ENCODE measurements around the gene STBD1.
A peak's percentile ranks its signal among the peaks of the same experiment; 100 is the strongest.
"Not testable (repeated sequence)": the region's sequence is repeated elsewhere in the genome, so short reads cannot be mapped to it uniquely, and the experiment has no call there.

STBD1 gene

DNA sequence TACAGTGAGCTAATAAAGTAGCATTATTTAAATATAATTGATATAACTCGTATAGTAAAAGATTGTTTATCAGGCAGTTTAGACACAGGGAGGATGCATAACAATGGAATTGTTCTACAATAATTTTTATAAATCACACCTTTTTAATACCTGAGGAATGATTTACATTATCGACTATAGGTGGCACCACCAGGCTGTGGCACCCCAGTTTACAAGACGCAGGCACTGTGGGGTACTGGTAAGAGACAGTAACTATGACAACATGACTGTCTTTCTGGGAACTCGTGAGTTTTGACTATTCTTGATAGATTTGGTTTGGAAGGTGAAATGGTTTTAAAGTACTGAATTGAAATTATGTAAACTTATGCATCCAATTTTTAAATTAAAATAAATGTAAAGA lies 27.1 kb upstream of the STBD1 start:
- H3K9ac ChIP-seq (ENCODE audit: low read length): no peak overlapping the region
- TF ChIP-seq, protein P1, sequence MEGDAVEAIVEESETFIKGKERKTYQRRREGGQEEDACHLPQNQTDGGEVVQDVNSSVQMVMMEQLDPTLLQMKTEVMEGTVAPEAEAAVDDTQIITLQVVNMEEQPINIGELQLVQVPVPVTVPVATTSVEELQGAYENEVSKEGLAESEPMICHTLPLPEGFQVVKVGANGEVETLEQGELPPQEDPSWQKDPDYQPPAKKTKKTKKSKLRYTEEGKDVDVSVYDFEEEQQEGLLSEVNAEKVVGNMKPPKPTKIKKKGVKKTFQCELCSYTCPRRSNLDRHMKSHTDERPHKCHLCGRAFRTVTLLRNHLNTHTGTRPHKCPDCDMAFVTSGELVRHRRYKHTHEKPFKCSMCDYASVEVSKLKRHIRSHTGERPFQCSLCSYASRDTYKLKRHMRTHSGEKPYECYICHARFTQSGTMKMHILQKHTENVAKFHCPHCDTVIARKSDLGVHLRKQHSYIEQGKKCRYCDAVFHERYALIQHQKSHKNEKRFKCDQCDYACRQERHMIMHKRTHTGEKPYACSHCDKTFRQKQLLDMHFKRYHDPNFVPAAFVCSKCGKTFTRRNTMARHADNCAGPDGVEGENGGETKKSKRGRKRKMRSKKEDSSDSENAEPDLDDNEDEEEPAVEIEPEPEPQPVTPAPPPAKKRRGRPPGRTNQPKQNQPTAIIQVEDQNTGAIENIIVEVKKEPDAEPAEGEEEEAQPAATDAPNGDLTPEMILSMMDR (IDR thresholded peaks at IDR 0.05; ENCODE audit: low read depth, low read length): peak; percentile 57
- TF ChIP-seq EZH2phosphoT487 (IDR thresholded peaks at IDR 0.05; ENCODE audit: low read depth): no peak
- H3K9me3 ChIP-seq (ENCODE audit: insufficient read depth, low read length): no peaks in the 10 kb centered on the region
- peaks cover 14% of the 10 kb centered on the region; the same call in 1 of the 2 replicates for H3K27me3 ChIP-seq (ENCODE audit: low read depth, low read length)
- H3K79me2 ChIP-seq (ENCODE audit: low read length): no peaks in the 10 kb centered on the region
- no peak overlapping the region for H3K27ac ChIP-seq (ENCODE audit: low read length)
- no peak overlapping the region for H3K4me3 ChIP-seq (ENCODE audit: low read length)
- H3K4me2 ChIP-seq (ENCODE audit: low read length): no peak overlapping the region
- H2AFZ ChIP-seq (ENCODE audit: low read depth, low read length): no peak overlapping the region
- no peaks in the 10 kb centered on the region for H3K36me3 ChIP-seq (replicated peaks; ENCODE audit: low read depth, low read length)
- no peaks in the 10 kb centered on the region for H3K4me1 ChIP-seq (ENCODE audit: low read length)
- H4K20me1 ChIP-seq (ENCODE audit: insufficient read depth, low read length): no peaks in the 10 kb centered on the region

DNA sequence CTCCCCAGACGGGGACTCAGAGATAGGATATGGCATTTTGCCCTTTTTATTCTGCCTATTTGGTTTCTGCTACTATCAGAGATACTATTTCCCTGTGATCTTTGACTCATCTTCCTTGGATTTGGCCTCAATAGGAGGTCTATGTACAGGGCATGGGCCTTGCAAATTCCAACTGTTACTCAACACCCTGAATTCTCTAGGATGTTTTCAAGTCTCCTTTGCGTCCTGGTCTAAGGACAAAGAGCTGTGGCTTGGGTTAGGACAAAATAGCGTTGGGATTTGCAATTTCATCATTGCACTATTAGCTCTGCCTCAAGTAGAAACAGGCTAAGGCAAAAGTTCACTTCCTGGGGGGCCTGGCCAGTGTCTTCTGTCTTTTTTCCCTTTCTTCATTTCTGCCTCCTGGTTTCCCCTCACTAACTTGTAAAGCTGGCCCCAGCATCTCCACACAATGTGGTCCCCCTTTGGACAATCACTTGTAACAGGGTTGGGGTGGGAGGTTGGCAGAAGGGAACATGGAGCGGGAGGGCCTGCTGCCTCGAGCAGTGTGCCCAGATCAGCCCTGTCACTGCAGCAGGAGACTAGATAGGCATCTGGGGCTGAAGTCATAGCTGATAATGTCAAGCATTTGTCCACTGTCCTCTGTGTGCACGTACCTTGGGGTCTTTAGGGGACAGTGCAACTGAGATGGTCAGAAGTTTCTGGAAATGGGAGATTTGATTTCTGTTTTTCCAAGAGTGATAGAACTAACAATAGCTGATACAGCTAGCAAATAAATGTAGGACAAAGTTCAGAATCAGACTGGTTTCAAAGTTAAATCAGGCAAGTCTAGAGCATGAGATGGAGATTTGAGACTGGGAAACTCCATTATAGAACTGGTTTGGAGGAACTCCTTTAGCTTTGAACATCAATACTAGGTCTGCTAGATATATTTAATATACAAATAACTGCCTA lies 25.8 kb upstream of the STBD1 start:
- Histone ChIP-seq H4K20me1 (ENCODE audit: insufficient read depth, low read length) (no peaks in the 10 kb centered on the region), H3K27ac (ENCODE audit: low read length) (no peak overlapping the region), H3K4me2 (ENCODE audit: low read length) (no peak overlapping the region), H3K36me3 (replicated peaks; ENCODE audit: low read depth, low read length) (no peaks in the 10 kb centered on the region), H3K27me3 (ENCODE audit: low read depth, low read length) (peaks cover 14% of the 10 kb centered on the region; the same call in 1 of the 2 replicates), H3K9ac (ENCODE audit: low read length) (no peak overlapping the region), H3K4me3 (ENCODE audit: low read length) (no peak overlapping the region), H3K79me2 (ENCODE audit: low read length) (no peaks in the 10 kb centered on the region), H3K4me1 (ENCODE audit: low read length) (no peaks in the 10 kb centered on the region), H2AFZ (ENCODE audit: low read depth, low read length) (no peak overlapping the region), H3K9me3 (ENCODE audit: insufficient read depth, low read length) (no peaks in the 10 kb centered on the region)
- no peak for TF ChIP-seq EZH2phosphoT487 (IDR thresholded peaks at IDR 0.05; ENCODE audit: low read depth)
- TF ChIP-seq, protein P1 (IDR thresholded peaks at IDR 0.05; ENCODE audit: low read depth, low read length): no peak

DNA sequence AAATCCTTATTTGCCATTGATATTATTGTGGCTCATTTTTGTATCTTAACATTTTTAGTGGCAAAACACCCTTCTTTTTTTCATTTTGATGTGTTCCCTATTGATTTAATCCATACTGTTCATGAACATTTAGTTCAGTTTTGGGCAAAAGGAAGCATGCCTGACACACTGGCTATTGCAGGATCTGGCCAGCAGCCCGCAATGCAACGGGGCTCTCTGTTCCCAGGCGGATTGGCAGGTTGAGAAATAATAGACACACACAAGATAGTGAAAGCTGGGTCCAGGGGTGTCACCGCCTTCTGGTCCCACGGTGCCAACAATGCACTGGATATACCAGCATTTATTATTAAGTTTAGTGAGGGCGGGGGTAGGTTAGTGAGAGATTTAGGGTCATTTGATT lies 24.9 kb upstream of the STBD1 start:
- peaks cover 14% of the 10 kb centered on the region; the same call in 1 of the 2 replicates for H3K27me3 ChIP-seq (ENCODE audit: low read depth, low read length)
- not testable (repeated sequence) for H2AFZ ChIP-seq (ENCODE audit: low read depth, low read length); H3K4me3 ChIP-seq (ENCODE audit: low read length); H3K4me1 ChIP-seq (ENCODE audit: low read length); H3K9ac ChIP-seq (ENCODE audit: low read length); H3K27ac ChIP-seq (ENCODE audit: low read length); H3K9me3 ChIP-seq (ENCODE audit: insufficient read depth, low read length); H3K36me3 ChIP-seq (replicated peaks; ENCODE audit: low read depth, low read length); H3K79me2 ChIP-seq (ENCODE audit: low read length); H4K20me1 ChIP-seq (ENCODE audit: insufficient read depth, low read length); H3K4me2 ChIP-seq (ENCODE audit: low read length)

DNA sequence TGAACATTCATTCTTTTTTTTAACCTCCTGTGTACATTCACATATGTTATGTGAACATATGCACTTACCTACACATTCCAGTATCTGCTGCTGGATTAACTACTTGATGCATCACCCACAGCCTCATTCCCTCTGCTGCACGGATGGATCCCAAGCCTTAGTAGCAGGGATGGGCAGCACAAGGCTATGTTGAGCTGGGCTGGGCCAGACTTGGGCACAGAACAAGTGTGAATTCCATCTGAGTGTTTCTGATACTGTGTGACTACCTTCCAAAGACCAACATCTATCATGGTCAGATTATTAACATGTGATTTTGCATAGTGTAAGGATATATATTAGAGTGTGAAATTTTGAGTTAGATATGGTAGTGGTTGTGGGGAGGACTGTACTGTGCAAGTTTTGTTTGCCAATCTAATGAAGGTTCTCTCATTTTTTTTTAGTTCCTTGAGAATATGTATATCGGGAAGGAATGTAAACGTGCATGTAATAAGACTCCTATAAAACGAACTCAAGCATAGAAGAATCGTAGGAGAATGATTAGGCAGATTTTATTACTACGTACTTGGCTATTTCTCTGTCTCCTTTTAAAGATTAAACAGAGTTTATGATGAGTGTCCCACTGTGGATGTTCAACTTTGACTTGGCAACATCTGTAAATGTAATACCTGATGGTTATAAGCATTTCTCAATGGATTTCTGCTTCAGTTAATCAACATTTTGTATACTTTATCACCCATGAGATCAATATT lies 23.4 kb upstream of the STBD1 start:
- Histone ChIP-seq H3K27me3 (ENCODE audit: low read depth, low read length) (peaks cover 9% of the 10 kb centered on the region; the same call in 1 of the 2 replicates), H3K4me3 (ENCODE audit: low read length) (no peak overlapping the region), H3K27ac (ENCODE audit: low read length) (no peak overlapping the region), H3K9ac (ENCODE audit: low read length) (no peak overlapping the region), H2AFZ (ENCODE audit: low read depth, low read length) (no peak overlapping the region), H3K4me2 (ENCODE audit: low read length) (no peak overlapping the region), H3K36me3 (replicated peaks; ENCODE audit: low read depth, low read length) (no peaks in the 10 kb centered on the region), H3K9me3 (ENCODE audit: insufficient read depth, low read length) (no peaks in the 10 kb centered on the region), H3K4me1 (ENCODE audit: low read length) (no peaks in the 10 kb centered on the region), H4K20me1 (ENCODE audit: insufficient read depth, low read length) (no peaks in the 10 kb centered on the region), H3K79me2 (ENCODE audit: low read length) (no peaks in the 10 kb centered on the region)
- no peak for TF ChIP-seq EZH2phosphoT487 (IDR thresholded peaks at IDR 0.05; ENCODE audit: low read depth)
- TF ChIP-seq, protein P1 (IDR thresholded peaks at IDR 0.05; ENCODE audit: low read depth, low read length): no peak
